B cell (primary cell): ENCODE data around the gene IL1R1. TPM values are rescaled to one million over a fixed set of nuclear protein-coding genes. Genes with fewer than 3 reads are reported as not detected.
A peak's percentile ranks its signal among the peaks of the same experiment; 100 is the strongest.

Experiments
- ATAC-seq: fragments of 200-7000 bp; cut with Tn5 transposase; one replicate; pipeline ENCODE4 v1.10.0; 2021; ENCODE audit warnings: low read depth, mild to moderate bottlenecking, moderate number of reproducible peaks, moderate library complexity
- CTCF ChIA-PET: fragments of 350-600 bp; sonication (Branson Sonifier 250); formaldehyde crosslinking; loops from one replicate; lab custom pipeline; 2021; ENCODE audit warnings: antibody characterized with exemption, inconsistent platforms; lab: Charles Lee
- POLR2A ChIA-PET: fragments of 350-600 bp; sonication (Branson Sonifier 250); formaldehyde crosslinking; loops from one replicate; lab custom pipeline; 2021; ENCODE audit warnings: antibody characterized with exemption; lab: Charles Lee
- DNase-seq: peaks from one replicate; pipeline ENCODE4 v3.0.0; 2013
- H2AFZ ChIP-seq: 2 replicates; pipeline ENCODE4 v1.6.1; 2012; ENCODE audit warnings: mild to moderate bottlenecking, low read depth, low read length; ENCODE audit not compliant: insufficient read depth, poor library complexity, severe bottlenecking
- H3K27ac ChIP-seq, 2 donors: 1 replicate in 1 of 2; 2 replicates in 1 of 2; pipeline ENCODE4 v1.5.1; 2012 to 2013; ENCODE audit warnings: low read length in 2 of 2, mild to moderate bottlenecking in 2 of 2, moderate library complexity in 1 of 2
- H3K27me3 ChIP-seq, 4 experiments: fragments of 200-600 bp in 1 of 4; sonication (generic) in 1 of 4; replicated peaks in 1 of 4; 1 replicate in 2 of 4; 2 replicates in 2 of 4; pipeline versions ENCODE4 v1.6.1 to v1.7.0; 2013 to 2016; ENCODE audit warnings: low read length in 3 of 4, mild to moderate bottlenecking in 2 of 4, mixed read lengths in 1 of 4, moderate library complexity in 1 of 4; ENCODE audit not compliant: insufficient read depth in 4 of 4, control insufficient read depth in 3 of 4; ENCODE audit errors: control extremely low read depth in 1 of 4
- H3K36me3 ChIP-seq, 2 experiments: replicated peaks in 1 of 2; 1 replicate in 1 of 2; 2 replicates in 1 of 2; pipeline versions ENCODE4 v1.6.1 to v1.7.1; 2013; ENCODE audit warnings: low read length in 1 of 2; ENCODE audit not compliant: insufficient read depth in 2 of 2, control insufficient read depth in 1 of 2; ENCODE audit errors: control extremely low read depth in 1 of 2, extremely low read depth in 1 of 2
- H3K4me1 ChIP-seq, 2 donors: fragments of 200-600 bp in 1 of 2; sonication (generic) in 1 of 2; 1 replicate in 1 of 2; 2 replicates in 1 of 2; pipeline versions ENCODE4 v1.5.1 to v1.6.1; 2013 to 2017; ENCODE audit warnings: low read length in 2 of 2; ENCODE audit not compliant: control insufficient read depth in 2 of 2, insufficient read depth in 2 of 2
- H3K4me2 ChIP-seq: replicated peaks from 2 replicates; pipeline ENCODE3; 2012; ENCODE audit warnings: mild to moderate bottlenecking, low read depth, low read length; ENCODE audit not compliant: poor library complexity, severe bottlenecking
- H3K4me3 ChIP-seq, 5 experiments: fragments of 200-600 bp in 1 of 5; sonication (generic) in 1 of 5; 1 replicate in 3 of 5; 2 replicates in 2 of 5; pipeline versions ENCODE4 v1.5.1 to v1.7.0; 2011 to 2016; ENCODE audit warnings: low read length in 4 of 5, mild to moderate bottlenecking in 4 of 5, low read depth in 2 of 5, control low read depth in 1 of 5, moderate library complexity in 1 of 5; ENCODE audit not compliant: insufficient read depth in 1 of 5; ENCODE audit errors: control extremely low read depth in 1 of 5, extremely low read depth in 1 of 5
- H3K79me2 ChIP-seq: fragments of 200-600 bp; sonication (generic); one replicate; pipeline ENCODE4 v1.6.0; 2016; ENCODE audit warnings: low read length; ENCODE audit not compliant: control insufficient read depth, insufficient read depth
- H3K9ac ChIP-seq: fragments of 200-600 bp; sonication (generic); 2 replicates; pipeline ENCODE4 v1.6.1; 2017; ENCODE audit warnings: mild to moderate bottlenecking, low read length, moderate library complexity
- H3K9me3 ChIP-seq, 3 donors: one replicate each; pipeline versions ENCODE4 v1.6.1 to v1.7.1; 2013; ENCODE audit warnings: low read length in 2 of 3; ENCODE audit not compliant: control insufficient read depth in 2 of 3, insufficient read depth in 1 of 3; ENCODE audit errors: control extremely low read depth in 1 of 3
- H4K20me1 ChIP-seq: 2 replicates; pipeline ENCODE4 v1.6.0; 2012; ENCODE audit warnings: mild to moderate bottlenecking, low read length; ENCODE audit not compliant: insufficient read depth, control insufficient read depth, poor library complexity, severe bottlenecking
- H3K27ac Mint-ChIP-seq: one replicate; pipeline ENCODE4 v1.8.0; 2021; ENCODE audit warnings: mixed read lengths
- H3K27me3 Mint-ChIP-seq: one replicate; pipeline ENCODE4 v1.8.0; 2021; ENCODE audit warnings: mixed read lengths
- H3K4me1 Mint-ChIP-seq: one replicate; pipeline ENCODE4 v1.8.0; 2021; ENCODE audit warnings: mixed read lengths
- H3K4me3 Mint-ChIP-seq: one replicate; pipeline ENCODE4 v1.8.0; 2021; ENCODE audit warnings: mixed read lengths
- H3K9me3 Mint-ChIP-seq: one replicate; pipeline ENCODE4 v1.8.0; 2022; ENCODE audit warnings: mixed read lengths; ENCODE audit not compliant: insufficient read depth
- EZH2 ChIP-seq: IDR thresholded peaks from 2 replicates; pipeline ENCODE4 v1.6.1; 2012; ENCODE audit warnings: borderline replicate concordance, low read depth, mild to moderate bottlenecking, moderate library complexity, low read length; ENCODE audit not compliant: insufficient read depth, poor library complexity, severe bottlenecking
- WGBS: methylation state at CpG from one replicate; pipeline ENCODE4 v1.1.5; 2013; ENCODE audit warnings: missing lambda C conversion rate; ENCODE audit not compliant: insufficient coverage; 5-methylcytosine and 5-hydroxymethylcytosine counted together
- intact Hi-C: fragments of 100-400 bp; cut with micrococcal nuclease; formaldehyde crosslinking; loops from one replicate; pipeline ENCODE4 v1.10.0; 2022
- polyA minus RNA-seq: library from RNA; depleted of rRNA, polyadenylated mRNA; stranded (reverse); fragments of >200 nt; gene quantifications from 2 replicates; pipeline ENCODE4 v1.2.3, GENCODE V29; 2012
- polyA plus RNA-seq: library from polyadenylated mRNA; depleted of rRNA; stranded (reverse); fragments of >200 nt; gene quantifications from 2 replicates; pipeline ENCODE4 v1.2.3, GENCODE V29; 2012
- total RNA-seq, 2 donors: library from RNA; stranded (reverse); fragments of 120-200 nt in 1 of 2; gene quantifications; 1 replicate in 1 of 2; 2 replicates in 1 of 2; pipeline versions ENCODE4 v1.2.3 to v1.2.4, GENCODE V29; 2013 to 2022
- TF ChIP-seq, protein P1 (sequence below): fragments of 200-600 bp; IDR thresholded peaks from one replicate; pipeline ENCODE4 v1.8.0; 2022; ENCODE audit warnings: antibody characterized with exemption, mild to moderate bottlenecking

The IL1R1 gene, protein sequence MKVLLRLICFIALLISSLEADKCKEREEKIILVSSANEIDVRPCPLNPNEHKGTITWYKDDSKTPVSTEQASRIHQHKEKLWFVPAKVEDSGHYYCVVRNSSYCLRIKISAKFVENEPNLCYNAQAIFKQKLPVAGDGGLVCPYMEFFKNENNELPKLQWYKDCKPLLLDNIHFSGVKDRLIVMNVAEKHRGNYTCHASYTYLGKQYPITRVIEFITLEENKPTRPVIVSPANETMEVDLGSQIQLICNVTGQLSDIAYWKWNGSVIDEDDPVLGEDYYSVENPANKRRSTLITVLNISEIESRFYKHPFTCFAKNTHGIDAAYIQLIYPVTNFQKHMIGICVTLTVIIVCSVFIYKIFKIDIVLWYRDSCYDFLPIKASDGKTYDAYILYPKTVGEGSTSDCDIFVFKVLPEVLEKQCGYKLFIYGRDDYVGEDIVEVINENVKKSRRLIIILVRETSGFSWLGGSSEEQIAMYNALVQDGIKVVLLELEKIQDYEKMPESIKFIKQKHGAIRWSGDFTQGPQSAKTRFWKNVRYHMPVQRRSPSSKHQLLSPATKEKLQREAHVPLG
- total RNA-seq (not detected in 2 replicates), polyA plus RNA-seq (0.14 TPM in 1 of 2 replicates, not detected in the other), polyA minus RNA-seq (not detected in 2 replicates)
- 0.21 TPM for total RNA-seq (2013)

DNA sequence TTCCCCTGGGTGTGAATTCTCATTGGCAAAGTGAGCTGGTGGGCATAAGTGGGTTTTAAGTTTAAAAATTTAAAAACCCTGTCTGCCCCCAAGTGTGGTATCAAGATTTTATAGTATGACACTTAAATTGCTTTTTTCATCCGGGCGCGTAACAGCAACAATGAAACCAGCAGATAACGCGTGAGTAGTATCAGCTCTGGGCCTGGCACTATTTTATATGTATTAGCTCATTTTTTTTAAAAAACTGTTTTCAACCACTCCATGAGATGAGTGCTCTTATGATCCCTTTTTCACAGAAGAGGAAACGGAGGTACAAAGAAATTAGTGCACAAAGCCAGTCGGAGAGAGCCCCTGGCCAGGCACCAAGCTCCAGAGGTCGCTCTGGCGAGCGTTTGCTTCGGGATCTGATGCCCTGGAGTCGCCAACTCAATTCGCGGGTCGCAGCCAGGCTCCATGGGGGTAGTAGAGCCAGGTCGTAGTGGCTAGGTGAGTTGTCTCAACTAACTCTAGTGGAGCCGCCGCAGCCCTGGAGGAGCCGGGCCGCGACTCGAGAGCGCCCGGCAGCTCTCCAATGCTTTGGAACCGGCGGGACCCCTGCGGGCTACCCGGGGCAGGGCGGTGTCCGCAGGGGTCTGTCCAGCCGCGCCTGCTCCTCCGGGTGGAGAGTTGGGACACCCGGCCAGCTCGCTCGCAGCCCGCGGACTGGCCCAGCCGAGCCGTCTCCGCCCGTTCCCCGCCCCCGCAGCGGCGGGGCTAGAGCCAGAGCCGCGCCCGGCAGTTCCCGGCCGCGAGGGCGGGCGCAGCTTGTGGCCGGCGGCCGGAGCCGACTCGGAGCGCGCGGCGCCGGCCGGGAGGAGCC is at the start of gene IL1R1:
TSS of gene IL1R1 (plus strand) at position 777 of the 859 bp plus-strand sequence. CDS start 14,979 bp downstream, outside the sequence.
- intact Hi-C loops, result no loop called here
- no peak for DNase-seq
- no peak within 1 kb of the TSS for H3K9ac ChIP-seq
- no peak within 1 kb of the TSS for H2AFZ ChIP-seq
- no peaks in the 10 kb centered on the region for H3K36me3 ChIP-seq
- Mint-ChIP-seq H3K4me3 (no peak within 1 kb of the TSS), H3K27ac (no peak within 1 kb of the TSS), H3K9me3 (peaks cover 14% of the 10 kb centered on the region), H3K27me3 (peaks cover 48% of the 10 kb centered on the region), H3K4me1 (peaks cover 3% of the 10 kb centered on the region)
- no peak within 1 kb of the TSS for H3K27ac ChIP-seq
- no peaks in the 10 kb centered on the region for H3K79me2 ChIP-seq
- 10% methylated on average over 60 of the region's 65 CpGs for WGBS
- no peak within 1 kb of the TSS for H3K4me2 ChIP-seq
- peaks cover 0 to 8% of the 10 kb centered on the region in 2 donors for H3K4me1 ChIP-seq
- peak within 1 kb of the TSS in 1 of 5 experiments; percentile 17 for H3K4me3 ChIP-seq
- H4K20me1 ChIP-seq, result no peaks in the 10 kb centered on the region
- ChIA-PET CTCF (interaction anchor here (0.9 kb wide), 1 partner anchor 99 kb away, joined by 3 read pairs; no protein-coding TSS in a partner anchor), POLR2A (no interaction called here)
- ATAC-seq, result no peak
- TF ChIP-seq, protein P1, sequence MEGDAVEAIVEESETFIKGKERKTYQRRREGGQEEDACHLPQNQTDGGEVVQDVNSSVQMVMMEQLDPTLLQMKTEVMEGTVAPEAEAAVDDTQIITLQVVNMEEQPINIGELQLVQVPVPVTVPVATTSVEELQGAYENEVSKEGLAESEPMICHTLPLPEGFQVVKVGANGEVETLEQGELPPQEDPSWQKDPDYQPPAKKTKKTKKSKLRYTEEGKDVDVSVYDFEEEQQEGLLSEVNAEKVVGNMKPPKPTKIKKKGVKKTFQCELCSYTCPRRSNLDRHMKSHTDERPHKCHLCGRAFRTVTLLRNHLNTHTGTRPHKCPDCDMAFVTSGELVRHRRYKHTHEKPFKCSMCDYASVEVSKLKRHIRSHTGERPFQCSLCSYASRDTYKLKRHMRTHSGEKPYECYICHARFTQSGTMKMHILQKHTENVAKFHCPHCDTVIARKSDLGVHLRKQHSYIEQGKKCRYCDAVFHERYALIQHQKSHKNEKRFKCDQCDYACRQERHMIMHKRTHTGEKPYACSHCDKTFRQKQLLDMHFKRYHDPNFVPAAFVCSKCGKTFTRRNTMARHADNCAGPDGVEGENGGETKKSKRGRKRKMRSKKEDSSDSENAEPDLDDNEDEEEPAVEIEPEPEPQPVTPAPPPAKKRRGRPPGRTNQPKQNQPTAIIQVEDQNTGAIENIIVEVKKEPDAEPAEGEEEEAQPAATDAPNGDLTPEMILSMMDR, result no peak
- TF ChIP-seq EZH2, result no peak
- H3K9me3 ChIP-seq, result peaks cover 0 to 41% (median 15%) of the 10 kb centered on the region in 3 donors
- peaks cover 0 to 28% (median 8%) of the 10 kb centered on the region in 4 experiments for H3K27me3 ChIP-seq
